Mesenchymal stem cell (in vitro differentiated cells and primary cell): ENCODE data around the gene TBC1D8.

Experiments
- DNase-seq: peaks from one replicate; pipeline ENCODE4 v3.0.0-alpha.2; 2013
- H2AFZ ChIP-seq: one replicate; pipeline ENCODE4 v1.6.1; 2013; ENCODE audit warnings: low read depth, mild to moderate bottlenecking, control low read depth, inconsistent platforms, low read length, moderate library complexity
- H2AK5ac ChIP-seq: 2 replicates; pipeline ENCODE4 v1.6.1; 2013; ENCODE audit warnings: low read length, moderate library complexity, mild to moderate bottlenecking, inconsistent platforms; ENCODE audit not compliant: severe bottlenecking
- H2BK120ac ChIP-seq: one replicate; pipeline ENCODE4 v1.6.1; 2013; ENCODE audit warnings: low read depth, mild to moderate bottlenecking, inconsistent platforms, low read length, moderate library complexity
- H2BK12ac ChIP-seq, 2 experiments: one replicate each; pipeline ENCODE4 v1.6.1; 2013; ENCODE audit warnings: inconsistent platforms in 2 of 2, low read length in 2 of 2, mild to moderate bottlenecking in 2 of 2, moderate library complexity in 2 of 2, control low read depth in 1 of 2
- H2BK15ac ChIP-seq: one replicate; pipeline ENCODE4 v1.6.1; 2013; ENCODE audit warnings: mild to moderate bottlenecking, low read depth, inconsistent platforms; ENCODE audit not compliant: poor library complexity, severe bottlenecking
- H2BK5ac ChIP-seq: 2 replicates; pipeline ENCODE4 v1.6.1; 2013; ENCODE audit warnings: low read depth, mild to moderate bottlenecking, low read length, control low read depth, inconsistent platforms; ENCODE audit not compliant: poor library complexity, severe bottlenecking
- H3K14ac ChIP-seq, 2 experiments: one replicate each; pipeline ENCODE4 v1.6.1; 2013; ENCODE audit warnings: inconsistent platforms in 2 of 2, low read length in 2 of 2, control low read depth in 1 of 2, mild to moderate bottlenecking in 1 of 2, moderate library complexity in 1 of 2
- H3K18ac ChIP-seq, 2 experiments: one replicate each; pipeline ENCODE4 v1.6.1; 2013; ENCODE audit warnings: inconsistent platforms in 2 of 2, low read length in 2 of 2, control low read depth in 1 of 2, low read depth in 1 of 2, mild to moderate bottlenecking in 1 of 2
- H3K23ac ChIP-seq, 2 experiments: one replicate each; pipeline ENCODE4 v1.6.1; 2013; ENCODE audit warnings: inconsistent platforms in 2 of 2, low read length in 2 of 2, mild to moderate bottlenecking in 2 of 2, moderate library complexity in 2 of 2, control low read depth in 1 of 2
- H3K27ac ChIP-seq: 2 replicates; pipeline ENCODE4 v1.5.1; 2013; ENCODE audit warnings: mild to moderate bottlenecking, moderate library complexity, low read length, control low read depth, inconsistent platforms; ENCODE audit not compliant: poor library complexity, severe bottlenecking
- H3K27me3 ChIP-seq, 2 experiments: 2 replicates each; pipeline versions ENCODE4 v1.6.1 to v1.7.0; 2013; ENCODE audit warnings: low read length in 2 of 2, mild to moderate bottlenecking in 2 of 2, moderate library complexity in 2 of 2, control low read depth in 1 of 2, inconsistent platforms in 1 of 2; ENCODE audit not compliant: control insufficient read depth in 1 of 2, insufficient read depth in 1 of 2
- H3K36me3 ChIP-seq, 2 experiments: 2 replicates each; pipeline versions ENCODE4 v1.6.1 to v1.7.0; 2013; ENCODE audit warnings: low read length in 2 of 2, control low read depth in 1 of 2, inconsistent platforms in 1 of 2, low read depth in 1 of 2, mild to moderate bottlenecking in 1 of 2; ENCODE audit not compliant: insufficient read depth in 2 of 2, control insufficient read depth in 1 of 2
- H3K4ac ChIP-seq, 2 experiments: one replicate each; pipeline ENCODE4 v1.6.1; 2013; ENCODE audit warnings: inconsistent platforms in 2 of 2, low read length in 2 of 2, mild to moderate bottlenecking in 2 of 2, moderate library complexity in 2 of 2, control low read depth in 1 of 2, low read depth in 1 of 2
- H3K4me1 ChIP-seq: 2 replicates; pipeline ENCODE4 v1.6.1; 2013; ENCODE audit warnings: low read depth, low read length, control low read depth; ENCODE audit not compliant: control insufficient read depth, insufficient read depth
- H3K4me2 ChIP-seq: 2 replicates; pipeline ENCODE4 v1.6.1; 2013; ENCODE audit warnings: low read length, mild to moderate bottlenecking, inconsistent platforms; ENCODE audit not compliant: poor library complexity, severe bottlenecking
- H3K4me3 ChIP-seq, 2 experiments: 2 replicates each; pipeline versions ENCODE4 v1.5.1 to v1.7.0; 2013; ENCODE audit warnings: low read length in 2 of 2, mild to moderate bottlenecking in 2 of 2, control low read depth in 1 of 2, low read depth in 1 of 2; ENCODE audit not compliant: insufficient read depth in 1 of 2
- H3K79me1 ChIP-seq: replicated peaks from 2 replicates; pipeline ENCODE4 v1.6.1; 2013; ENCODE audit warnings: mild to moderate bottlenecking, control low read depth, low read length, inconsistent platforms; ENCODE audit not compliant: poor library complexity, severe bottlenecking
- H3K9ac ChIP-seq: 2 replicates; pipeline ENCODE4 v1.7.0; 2013; ENCODE audit warnings: mild to moderate bottlenecking, low read length, moderate library complexity
- H3K9me3 ChIP-seq: 2 replicates; pipeline ENCODE4 v1.7.0; 2013; ENCODE audit warnings: mild to moderate bottlenecking, low read length; ENCODE audit not compliant: control insufficient read depth
- H4K8ac ChIP-seq: one replicate; pipeline ENCODE4 v1.6.1; 2013; ENCODE audit warnings: inconsistent platforms, mild to moderate bottlenecking, low read length, moderate library complexity
- H4K91ac ChIP-seq: one replicate; pipeline ENCODE4 v1.6.1; 2013; ENCODE audit warnings: mild to moderate bottlenecking, low read length, inconsistent platforms
- WGBS: methylation state at CpG from one replicate; pipeline ENCODE4 v1.1.7; 2013; ENCODE audit warnings: mixed read lengths; 5-methylcytosine and 5-hydroxymethylcytosine counted together

TBC1D8 gene

GRCh38 chr2:101081375-101081907 lies 69.7 kb downstream of the TBC1D8 start:
- peaks cover 0 to 17% of the 10 kb centered on the region in 2 experiments for H3K36me3 ChIP-seq
- 100% methylated on average over 1 of the region's 1 CpG for WGBS
- H3K27me3 ChIP-seq = no peaks in the 10 kb centered on the region
- H3K4me3 ChIP-seq = no peak overlapping the region
- H2BK12ac ChIP-seq = no peak overlapping the region
- peak overlapping the region; percentile 75 for H4K8ac ChIP-seq
- H2AFZ ChIP-seq = no peak overlapping the region
- no peaks in the 10 kb centered on the region for H3K9me3 ChIP-seq
- H3K4me1 ChIP-seq = peaks cover 5% of the 10 kb centered on the region
- no peak overlapping the region for H2BK15ac ChIP-seq
- H2BK120ac ChIP-seq = no peak overlapping the region
- no peak overlapping the region for H3K23ac ChIP-seq
- no peak overlapping the region for H3K4ac ChIP-seq
- H3K18ac ChIP-seq = no peak overlapping the region
- H3K79me1 ChIP-seq = peaks cover 2% of the 10 kb centered on the region
- no peak overlapping the region for H2BK5ac ChIP-seq
- no peak overlapping the region for H3K4me2 ChIP-seq
- H3K9ac ChIP-seq = no peak overlapping the region
- H3K27ac ChIP-seq = no peak overlapping the region
- H2AK5ac ChIP-seq = no peak overlapping the region
- H3K14ac ChIP-seq = no peak overlapping the region
- no peak overlapping the region for H4K91ac ChIP-seq
- no peak for DNase-seq

- Histone ChIP-seq H3K36me3 (peaks cover 0 to 15% of the 10 kb centered on the region in 2 experiments), H2AFZ (no peak overlapping the region), H2BK15ac (no peak overlapping the region), H3K79me1 (peaks cover 2% of the 10 kb centered on the region), H3K4ac (no peak overlapping the region), H4K91ac (no peak overlapping the region), H3K18ac (no peak overlapping the region), H3K9me3 (no peaks in the 10 kb centered on the region), H3K27me3 (no peaks in the 10 kb centered on the region), H3K4me2 (no peak overlapping the region), H3K27ac (no peak overlapping the region), H4K8ac (no peak overlapping the region), H3K9ac (no peak overlapping the region), H2BK12ac (no peak overlapping the region), H3K4me1 (peaks cover 5% of the 10 kb centered on the region), H3K4me3 (no peak overlapping the region), H2BK120ac (no peak overlapping the region), H2AK5ac (no peak overlapping the region), H3K23ac (no peak overlapping the region), H2BK5ac (no peak overlapping the region), H3K14ac (no peak overlapping the region)
- no peak for DNase-seq
- WGBS = 97% methylated on average over 14 of the region's 14 CpGs
These were observed 70.7 kb downstream of the TBC1D8 start for GRCh38 chr2:101080211-101081068.

GRCh38 chr2:101076581-101076980 lies 74.6 kb downstream of the TBC1D8 start:
- Histone ChIP-seq H3K4ac (no peak overlapping the region), H2BK120ac (no peak overlapping the region), H3K27ac (no peak overlapping the region), H3K23ac (no peak overlapping the region), H3K4me3 (no peak overlapping the region), H2BK12ac (no peak overlapping the region), H3K27me3 (no peaks in the 10 kb centered on the region), H2BK5ac (no peak overlapping the region), H3K18ac (no peak overlapping the region), H3K4me1 (no peaks in the 10 kb centered on the region), H3K79me1 (no peaks in the 10 kb centered on the region), H2AFZ (no peak overlapping the region), H4K8ac (no peak overlapping the region), H3K14ac (no peak overlapping the region), H3K36me3 (no peaks in the 10 kb centered on the region), H4K91ac (no peak overlapping the region), H3K9me3 (peaks cover 11% of the 10 kb centered on the region), H2AK5ac (no peak overlapping the region), H3K4me2 (no peak overlapping the region), H2BK15ac (no peak overlapping the region), H3K9ac (no peak overlapping the region)
- DNase-seq = no peak
- WGBS = 92% methylated on average over 2 of the region's 2 CpGs

GRCh38 chr2:101064868-101065549 lies 86.2 kb downstream of the TBC1D8 start:
- Histone ChIP-seq H2AK5ac (no peak overlapping the region), H3K4me1 (peaks cover 20% of the 10 kb centered on the region), H2BK15ac (no peak overlapping the region), H3K9ac (peak overlapping the region; percentile 56), H3K9me3 (no peaks in the 10 kb centered on the region), H2BK5ac (no peak overlapping the region), H3K18ac (no peak overlapping the region), H3K79me1 (peaks cover 4% of the 10 kb centered on the region), H3K4me2 (no peak overlapping the region), H2AFZ (no peak overlapping the region), H2BK120ac (no peak overlapping the region), H4K91ac (no peak overlapping the region), H3K23ac (no peak overlapping the region), H4K8ac (no peak overlapping the region), H3K4ac (no peak overlapping the region), H3K27me3 (no peaks in the 10 kb centered on the region), H2BK12ac (no peak overlapping the region), H3K14ac (no peak overlapping the region), H3K27ac (peak overlapping the region; percentile 95), H3K36me3 (peaks cover 0 to 8% of the 10 kb centered on the region in 2 experiments), H3K4me3 (no peak overlapping the region)
- WGBS = 28% methylated on average over 4 of the region's 4 CpGs
- peak; percentile 69 for DNase-seq
